ENCODE measurements around the gene SLC25A20. TPM values are rescaled to one million over a fixed set of nuclear protein-coding genes. Genes with fewer than 3 reads are reported as not detected.

The SLC25A20 gene
- 10 to 100 TPM; 12.2 to 14.8 TPM for total RNA-seq

GRCh38 chr3:48898383-48899234, at the start of gene SLC25A20:
TSS of gene SLC25A20 (minus strand) at chr3:48898882. CDS start at chr3:48898794, 88 bp downstream.
- no peaks in the 10 kb centered on the region for H3K27me3 ChIP-seq (replicated peaks; ENCODE audit: insufficient read depth)
- peak; percentile 75 for DNase-seq (ENCODE audit: low spot score)
- 3% methylated on average over 52 of the region's 54 CpGs for WGBS
- H3K4me1 ChIP-seq (replicated peaks) = no peaks in the 10 kb centered on the region
- no peaks in the 10 kb centered on the region for H3K36me3 ChIP-seq
- peak within 1 kb of the TSS; percentile 52 to 60 for H3K4me3 ChIP-seq
- no peaks in the 10 kb centered on the region for H3K9me3 ChIP-seq
- intact Hi-C loops (cut with DNase I) = no loop called here
- H3K27ac ChIP-seq = peak within 1 kb of the TSS; percentile 70 to 80
- peak; percentile 12 for TF ChIP-seq POLR2A (IDR thresholded peaks at IDR 0.05)
- TF ChIP-seq CTCF (IDR thresholded peaks at IDR 0.05) = peak in 1 of 4 experiments; percentile 14
- TF ChIP-seq POLR2AphosphoS5 (IDR thresholded peaks at IDR 0.05) = peak; percentile 89

GRCh38 chr3:48945891-48946549, 47.3 kb upstream of the SLC25A20 start:
- H3K4me1 ChIP-seq (replicated peaks) = no peaks in the 10 kb centered on the region
- TF ChIP-seq CTCF (IDR thresholded peaks at IDR 0.05) (no peak), POLR2A (IDR thresholded peaks at IDR 0.05) (no peak), POLR2AphosphoS5 (IDR thresholded peaks at IDR 0.05) (no peak)
- H3K27ac ChIP-seq = no peak overlapping the region
- no peaks in the 10 kb centered on the region for H3K27me3 ChIP-seq (replicated peaks; ENCODE audit: insufficient read depth)
- no peak overlapping the region for H3K4me3 ChIP-seq
- intact Hi-C loops (cut with DNase I) = no loop called here
- no peak for DNase-seq (ENCODE audit: low spot score)
- H3K9me3 ChIP-seq = no peaks in the 10 kb centered on the region
- no peaks in the 10 kb centered on the region for H3K36me3 ChIP-seq
- 80% methylated on average over 4 of the region's 4 CpGs for WGBS

GRCh38 chr3:48945432-48945831, 46.8 kb upstream of the SLC25A20 start:
- Histone ChIP-seq H3K4me3 (no peak overlapping the region), H3K27ac (no peak overlapping the region), H3K27me3 (replicated peaks; ENCODE audit: insufficient read depth) (no peaks in the 10 kb centered on the region), H3K4me1 (replicated peaks) (no peaks in the 10 kb centered on the region), H3K36me3 (no peaks in the 10 kb centered on the region), H3K9me3 (no peaks in the 10 kb centered on the region)
- WGBS = 91% methylated on average over 2 of the region's 2 CpGs
- TF ChIP-seq POLR2AphosphoS5 (IDR thresholded peaks at IDR 0.05) (no peak), POLR2A (IDR thresholded peaks at IDR 0.05) (no peak)
- intact Hi-C loops (cut with DNase I) = no loop called here
- DNase-seq (ENCODE audit: low spot score) = no peak

GRCh38 chr3:48938689-48939088, 40.0 kb upstream of the SLC25A20 start:
- Histone ChIP-seq H3K27me3 (replicated peaks; ENCODE audit: insufficient read depth) (no peaks in the 10 kb centered on the region), H3K36me3 (no peaks in the 10 kb centered on the region), H3K4me1 (replicated peaks) (no peaks in the 10 kb centered on the region), H3K4me3 (no peak overlapping the region), H3K27ac (no peak overlapping the region), H3K9me3 (no peaks in the 10 kb centered on the region)
- no peak for TF ChIP-seq CTCF (IDR thresholded peaks at IDR 0.05)
- no peak for TF ChIP-seq POLR2AphosphoS5 (IDR thresholded peaks at IDR 0.05)
- TF ChIP-seq POLR2A (IDR thresholded peaks at IDR 0.05) = no peak
- intact Hi-C loops (cut with DNase I) = no loop called here
- WGBS = 94% methylated on average over 3 of the region's 3 CpGs
- DNase-seq (ENCODE audit: low spot score) = no peak

GRCh38 chr3:48938156-48938555, 39.5 kb upstream of the SLC25A20 start:
- Histone ChIP-seq H3K27me3 (replicated peaks; ENCODE audit: insufficient read depth) (no peaks in the 10 kb centered on the region), H3K4me1 (replicated peaks) (no peaks in the 10 kb centered on the region), H3K4me3 (no peak overlapping the region), H3K36me3 (no peaks in the 10 kb centered on the region), H3K27ac (no peak overlapping the region), H3K9me3 (no peaks in the 10 kb centered on the region)
- intact Hi-C loops (cut with DNase I) = no loop called here
- DNase-seq (ENCODE audit: low spot score) = no peak
- no peak for TF ChIP-seq CTCF (IDR thresholded peaks at IDR 0.05)
